Natural killer cell (primary cell): ENCODE measurements around the gene RBP4. TPM values are rescaled to one million over a fixed set of nuclear protein-coding genes. Genes with fewer than 3 reads are reported as not detected.

Experiments used
- ATAC-seq, 3 donors: fragments of 150-1000 bp in 2 of 3; fragments of 200-7000 bp in 1 of 3; cut with Tn5 transposase; 1 replicate in 1 of 3; 2 replicates in 2 of 3; pipeline ENCODE4 v1.10.0; 2021; ENCODE audit warnings: mild to moderate bottlenecking in 2 of 3, moderate library complexity in 2 of 3
- DNase-seq, 2 donors: peaks; one replicate each; pipeline versions ENCODE4 v3.0.0 to v3.0.0-alpha.2; 2013 to 2021; ENCODE audit warnings: mixed read lengths in 1 of 2
- H3K27ac ChIP-seq: one replicate; pipeline ENCODE4 v1.5.1; 2013; ENCODE audit warnings: mild to moderate bottlenecking, low read length
- H3K27me3 ChIP-seq: one replicate; pipeline ENCODE4 v1.6.1; 2013; ENCODE audit warnings: low read length; ENCODE audit not compliant: control insufficient read depth, insufficient read depth
- H3K36me3 ChIP-seq: one replicate; pipeline ENCODE4 v1.6.1; 2013; ENCODE audit warnings: low read length; ENCODE audit not compliant: control insufficient read depth, insufficient read depth
- H3K4me1 ChIP-seq: one replicate; pipeline ENCODE4 v1.6.1; 2013; ENCODE audit warnings: low read length; ENCODE audit not compliant: control insufficient read depth, insufficient read depth
- H3K4me3 ChIP-seq: one replicate; pipeline ENCODE4 v1.5.1; 2013; ENCODE audit warnings: low read length
- H3K9me3 ChIP-seq: one replicate; pipeline ENCODE4 v1.6.1; 2013; ENCODE audit warnings: low read length; ENCODE audit not compliant: control insufficient read depth, insufficient read depth
- H3K27ac Mint-ChIP-seq, 2 donors: one replicate each; pipeline ENCODE4 v1.8.0; 2022; ENCODE audit warnings: mild to moderate bottlenecking in 2 of 2, mixed read lengths in 2 of 2, moderate library complexity in 1 of 2
- H3K27me3 Mint-ChIP-seq, 2 donors: one replicate each; pipeline ENCODE4 v1.8.0; 2022; ENCODE audit warnings: low read depth in 2 of 2, mixed read lengths in 2 of 2
- H3K36me3 Mint-ChIP-seq: one replicate; pipeline ENCODE4 v1.8.0; 2022; ENCODE audit warnings: mixed read lengths
- H3K4me1 Mint-ChIP-seq, 2 donors: one replicate each; pipeline ENCODE4 v1.8.0; 2022; ENCODE audit warnings: mixed read lengths in 2 of 2
- H3K4me3 Mint-ChIP-seq: one replicate; pipeline ENCODE4 v1.8.0; 2022; ENCODE audit warnings: mild to moderate bottlenecking, moderate library complexity, mixed read lengths
- H3K9me3 Mint-ChIP-seq, 2 donors: one replicate each; pipeline ENCODE4 v1.8.0; 2022; ENCODE audit warnings: mixed read lengths in 2 of 2
- WGBS: methylation state at CpG from one replicate; pipeline ENCODE4 v1.1.7; 2013; ENCODE audit warnings: missing lambda C conversion rate; ENCODE audit not compliant: insufficient coverage; 5-methylcytosine and 5-hydroxymethylcytosine counted together
- intact Hi-C: fragments of 100-400 bp; cut with micrococcal nuclease; formaldehyde crosslinking; loops from one replicate; pipeline ENCODE4 v1.14.2; 2022
- total RNA-seq, 4 donors: library from RNA; stranded (reverse); fragments of 120-200 nt in 1 of 4; gene quantifications; one replicate each; pipeline versions ENCODE4 v1.2.3 to v1.2.4, GENCODE V29; 2013 to 2022
- TF ChIP-seq, protein P1 (sequence below): fragments of 200-600 bp; IDR thresholded peaks from one replicate; pipeline ENCODE4 v1.8.0; 2022; ENCODE audit warnings: antibody characterized with exemption

RBP4 gene
- total RNA-seq, 3 donors from 2014 or later (not counting 1 experiment from before 2014, with no cell fraction given) = not detected

DNA sequence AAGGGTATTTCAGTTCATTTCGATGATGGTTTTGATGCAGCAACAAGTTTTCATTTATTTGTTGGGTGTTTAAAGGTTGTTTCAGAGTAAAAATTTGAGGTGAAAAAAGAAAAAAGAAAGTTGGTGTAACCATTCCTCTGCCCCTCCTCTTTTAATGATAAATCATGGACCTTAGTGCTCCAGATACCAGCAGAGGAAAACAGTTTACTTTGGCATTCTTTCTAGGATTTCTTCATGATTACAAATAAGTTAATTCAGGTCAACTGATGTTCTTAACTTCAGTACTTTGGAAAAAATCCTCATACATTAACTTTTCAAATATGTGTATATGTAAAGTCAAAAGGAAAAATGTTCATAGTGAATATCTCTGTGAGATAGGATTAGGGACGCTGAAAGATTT, 2.0 kb upstream of the RBP4 start:
- H3K27ac Mint-ChIP-seq = no peak overlapping the region
- H3K4me3 Mint-ChIP-seq = no peak overlapping the region
- no peaks in the 10 kb centered on the region for H3K36me3 ChIP-seq
- DNase-seq (no peak), ATAC-seq (no peak)
- H3K4me1 Mint-ChIP-seq = no peaks in the 10 kb centered on the region
- no peak overlapping the region for H3K4me3 ChIP-seq
- H3K4me1 ChIP-seq = no peaks in the 10 kb centered on the region
- H3K27ac ChIP-seq = no peak overlapping the region
- no peaks in the 10 kb centered on the region for H3K9me3 ChIP-seq
- H3K27me3 Mint-ChIP-seq = peaks cover 27 to 33% of the 10 kb centered on the region in 2 donors
- intact Hi-C loops = no loop called here
- peaks cover 13% of the 10 kb centered on the region for H3K27me3 ChIP-seq
- H3K9me3 Mint-ChIP-seq = no peaks in the 10 kb centered on the region
- TF ChIP-seq, protein P1, sequence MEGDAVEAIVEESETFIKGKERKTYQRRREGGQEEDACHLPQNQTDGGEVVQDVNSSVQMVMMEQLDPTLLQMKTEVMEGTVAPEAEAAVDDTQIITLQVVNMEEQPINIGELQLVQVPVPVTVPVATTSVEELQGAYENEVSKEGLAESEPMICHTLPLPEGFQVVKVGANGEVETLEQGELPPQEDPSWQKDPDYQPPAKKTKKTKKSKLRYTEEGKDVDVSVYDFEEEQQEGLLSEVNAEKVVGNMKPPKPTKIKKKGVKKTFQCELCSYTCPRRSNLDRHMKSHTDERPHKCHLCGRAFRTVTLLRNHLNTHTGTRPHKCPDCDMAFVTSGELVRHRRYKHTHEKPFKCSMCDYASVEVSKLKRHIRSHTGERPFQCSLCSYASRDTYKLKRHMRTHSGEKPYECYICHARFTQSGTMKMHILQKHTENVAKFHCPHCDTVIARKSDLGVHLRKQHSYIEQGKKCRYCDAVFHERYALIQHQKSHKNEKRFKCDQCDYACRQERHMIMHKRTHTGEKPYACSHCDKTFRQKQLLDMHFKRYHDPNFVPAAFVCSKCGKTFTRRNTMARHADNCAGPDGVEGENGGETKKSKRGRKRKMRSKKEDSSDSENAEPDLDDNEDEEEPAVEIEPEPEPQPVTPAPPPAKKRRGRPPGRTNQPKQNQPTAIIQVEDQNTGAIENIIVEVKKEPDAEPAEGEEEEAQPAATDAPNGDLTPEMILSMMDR = no peak
- no peaks in the 10 kb centered on the region for H3K36me3 Mint-ChIP-seq
- 100% methylated on average over 2 of the region's 2 CpGs for WGBS

- H3K27ac ChIP-seq = no peak overlapping the region
- TF ChIP-seq, protein P1 = no peak
- Mint-ChIP-seq H3K27ac (no peak overlapping the region), H3K9me3 (no peaks in the 10 kb centered on the region), H3K27me3 (peaks cover 27 to 33% of the 10 kb centered on the region in 2 donors), H3K36me3 (no peaks in the 10 kb centered on the region), H3K4me3 (no peak overlapping the region), H3K4me1 (no peaks in the 10 kb centered on the region)
- WGBS = 1% methylated on average over 5 of the region's 7 CpGs
- no peaks in the 10 kb centered on the region for H3K4me1 ChIP-seq
- no peak overlapping the region for H3K4me3 ChIP-seq
- ATAC-seq = no peak
- no peaks in the 10 kb centered on the region for H3K9me3 ChIP-seq
- H3K36me3 ChIP-seq = no peaks in the 10 kb centered on the region
- peaks cover 13% of the 10 kb centered on the region for H3K27me3 ChIP-seq
- intact Hi-C loops = no loop called here
- no peak for DNase-seq
Measured at GRCh38 chr10:93601774-93602162, 733 bp upstream of the RBP4 start.

GRCh38 chr10:93600446-93601145, 439 bp downstream of the RBP4 start:
- no peaks in the 10 kb centered on the region for H3K4me1 Mint-ChIP-seq
- H3K9me3 ChIP-seq = no peaks in the 10 kb centered on the region
- no peak overlapping the region for H3K27ac ChIP-seq
- no peak overlapping the region for H3K27ac Mint-ChIP-seq
- DNase-seq = no peak
- peaks cover 21 to 24% of the 10 kb centered on the region in 2 donors for H3K27me3 Mint-ChIP-seq
- TF ChIP-seq, protein P1 = no peak
- no peaks in the 10 kb centered on the region for H3K4me1 ChIP-seq
- no peak for ATAC-seq
- H3K4me3 ChIP-seq = no peak overlapping the region
- 20% methylated on average over 52 of the region's 60 CpGs for WGBS
- intact Hi-C loops = no loop called here
- H3K27me3 ChIP-seq = peaks cover 13% of the 10 kb centered on the region
- H3K9me3 Mint-ChIP-seq = no peaks in the 10 kb centered on the region
- H3K4me3 Mint-ChIP-seq = no peak overlapping the region
- no peaks in the 10 kb centered on the region for H3K36me3 ChIP-seq
- H3K36me3 Mint-ChIP-seq = no peaks in the 10 kb centered on the region

DNA sequence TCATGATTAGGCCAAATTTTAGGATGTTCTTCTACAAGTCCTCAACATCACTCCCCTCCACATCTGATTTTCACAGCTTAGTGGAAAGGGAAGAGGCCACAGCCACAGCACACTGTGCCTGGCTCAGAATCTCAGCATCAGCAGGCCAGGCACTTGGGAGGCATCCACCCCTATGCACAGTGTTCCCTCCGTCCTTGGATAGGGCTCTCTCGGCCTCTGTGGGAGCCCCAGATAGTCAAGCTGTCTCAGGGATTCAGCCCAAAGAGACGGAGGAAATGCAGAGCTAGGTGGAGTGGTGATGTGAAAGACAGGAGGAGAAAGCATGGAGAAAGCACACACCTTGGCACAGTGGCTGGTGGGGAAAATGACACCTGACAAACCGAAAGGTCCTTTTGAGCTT, 1.3 kb downstream of the RBP4 start:
- no peaks in the 10 kb centered on the region for H3K4me1 Mint-ChIP-seq
- H3K27ac Mint-ChIP-seq = no peak overlapping the region
- Histone ChIP-seq H3K27ac (no peak overlapping the region), H3K4me1 (no peaks in the 10 kb centered on the region), H3K4me3 (no peak overlapping the region), H3K9me3 (no peaks in the 10 kb centered on the region), H3K36me3 (no peaks in the 10 kb centered on the region), H3K27me3 (peaks cover 13% of the 10 kb centered on the region)
- intact Hi-C loops = no loop called here
- H3K9me3 Mint-ChIP-seq = no peaks in the 10 kb centered on the region
- H3K4me3 Mint-ChIP-seq = no peak overlapping the region
- no peaks in the 10 kb centered on the region for H3K36me3 Mint-ChIP-seq
- TF ChIP-seq, protein P1 = no peak
- no peak for DNase-seq
- ATAC-seq = no peak
- peaks cover 21 to 24% of the 10 kb centered on the region in 2 donors for H3K27me3 Mint-ChIP-seq
- 91% methylated on average over 4 of the region's 4 CpGs for WGBS
